Endodermal cell (in vitro differentiated cells): ENCODE measurements around the gene TPBGL. TPM values are rescaled to one million over a fixed set of nuclear protein-coding genes. Genes with fewer than 3 reads are reported as not detected.

ENCODE experiments used
- DNase-seq: peaks from one replicate; pipeline ENCODE4 v3.0.0-alpha.2; 2017
- H3K27ac ChIP-seq: 2 replicates; pipeline ENCODE4 v1.5.1; 2013; ENCODE audit warnings: mild to moderate bottlenecking, low read depth, low read length, moderate library complexity
- H3K27me3 ChIP-seq: 2 replicates; pipeline ENCODE4 v1.6.1; 2013; ENCODE audit warnings: mild to moderate bottlenecking, low read length, moderate library complexity; ENCODE audit not compliant: insufficient read depth, control insufficient read depth, poor library complexity, severe bottlenecking
- H3K36me3 ChIP-seq: 2 replicates; pipeline ENCODE4 v1.7.0; 2013; ENCODE audit warnings: mild to moderate bottlenecking, low read length, moderate library complexity; ENCODE audit not compliant: control insufficient read depth, insufficient read depth
- H3K4me1 ChIP-seq: one replicate; pipeline ENCODE4 v1.7.0; 2013; ENCODE audit warnings: low read length; ENCODE audit not compliant: control insufficient read depth, insufficient read depth
- H3K4me3 ChIP-seq: 2 replicates; pipeline ENCODE4 v1.5.1; 2013; ENCODE audit warnings: mild to moderate bottlenecking, low read length, moderate library complexity
- H3K9ac ChIP-seq: 2 replicates; pipeline ENCODE4 v1.6.1; 2013; ENCODE audit warnings: mild to moderate bottlenecking, low read length, moderate library complexity; ENCODE audit not compliant: poor library complexity, severe bottlenecking; ENCODE audit errors: extremely low read depth
- H3K9me3 ChIP-seq: 2 replicates; pipeline ENCODE4 v1.6.1; 2013; ENCODE audit warnings: mild to moderate bottlenecking, low read length, moderate library complexity; ENCODE audit not compliant: control insufficient read depth
- H3K27ac Mint-ChIP-seq: 2 replicates; pipeline ENCODE4 v1.8.0; 2020; ENCODE audit warnings: mixed read lengths
- H3K27me3 Mint-ChIP-seq: 2 replicates; pipeline ENCODE4 v1.8.0; 2021; ENCODE audit warnings: mild to moderate bottlenecking, mixed read lengths; ENCODE audit not compliant: insufficient read depth
- H3K36me3 Mint-ChIP-seq: 2 replicates; pipeline ENCODE4 v1.8.0; 2020; ENCODE audit warnings: low read depth, mixed read lengths
- H3K4me1 Mint-ChIP-seq: 2 replicates; pipeline ENCODE4 v1.8.0; 2020; ENCODE audit warnings: mixed read lengths
- H3K4me3 Mint-ChIP-seq: 2 replicates; pipeline ENCODE4 v1.8.0; 2020; ENCODE audit warnings: mild to moderate bottlenecking, moderate library complexity, mixed read lengths
- H3K9me3 Mint-ChIP-seq: 2 replicates; pipeline ENCODE4 v1.8.0; 2020; ENCODE audit warnings: mild to moderate bottlenecking, mixed read lengths
- CTCF ChIP-seq: fragments of 200-600 bp; sonication (generic); conservative IDR thresholded peaks from 2 replicates; pipeline ENCODE4 v1.5.0; 2021; ENCODE audit warnings: antibody characterized with exemption, mild to moderate bottlenecking
- WGBS, 2 experiments: methylation state at CpG; one replicate each; pipeline versions ENCODE4 v1.1.5 to v1.1.7; 2013; ENCODE audit warnings: missing lambda C conversion rate in 2 of 2, mixed read lengths in 1 of 2; ENCODE audit not compliant: insufficient coverage in 1 of 2, insufficient read length in 1 of 2; 5-methylcytosine and 5-hydroxymethylcytosine counted together
- total RNA-seq, 2 donors: library from RNA; stranded (reverse); fragmentation: NEBNext Ultra II Directional in 1 of 2; extraction: Animal tissue kit (Norgen Biotek cat#: 25700) in 1 of 2; gene quantifications; 2 replicates in 1 of 2; 3 replicates in 1 of 2; pipeline ENCODE4 v1.2.1, GENCODE V29; 2021

The TPBGL gene
- total RNA-seq, 2 donors from 2014 or later = 0.13 TPM; not detected in 1

GRCh38 chr11:75262436-75262835, 21.9 kb downstream of the TPBGL start:
- Mint-ChIP-seq H3K27me3 (peaks cover 16% of the 10 kb centered on the region), H3K36me3 (peaks cover 19% of the 10 kb centered on the region), H3K27ac (no peak overlapping the region), H3K4me3 (no peak overlapping the region), H3K9me3 (no peaks in the 10 kb centered on the region), H3K4me1 (peaks cover 3% of the 10 kb centered on the region)
- no peaks in the 10 kb centered on the region for H3K4me1 ChIP-seq
- peak; percentile 58 for DNase-seq
- H3K4me3 ChIP-seq = no peak overlapping the region
- no peak for TF ChIP-seq CTCF
- no peaks in the 10 kb centered on the region for H3K9me3 ChIP-seq
- H3K9ac ChIP-seq = no peak overlapping the region
- 89% methylated on average over 4 of the region's 4 CpGs for WGBS, 2 experiments
- H3K27ac ChIP-seq = no peak overlapping the region
- peaks cover 22% of the 10 kb centered on the region for H3K36me3 ChIP-seq
- H3K27me3 ChIP-seq = peaks cover 7% of the 10 kb centered on the region

DNA sequence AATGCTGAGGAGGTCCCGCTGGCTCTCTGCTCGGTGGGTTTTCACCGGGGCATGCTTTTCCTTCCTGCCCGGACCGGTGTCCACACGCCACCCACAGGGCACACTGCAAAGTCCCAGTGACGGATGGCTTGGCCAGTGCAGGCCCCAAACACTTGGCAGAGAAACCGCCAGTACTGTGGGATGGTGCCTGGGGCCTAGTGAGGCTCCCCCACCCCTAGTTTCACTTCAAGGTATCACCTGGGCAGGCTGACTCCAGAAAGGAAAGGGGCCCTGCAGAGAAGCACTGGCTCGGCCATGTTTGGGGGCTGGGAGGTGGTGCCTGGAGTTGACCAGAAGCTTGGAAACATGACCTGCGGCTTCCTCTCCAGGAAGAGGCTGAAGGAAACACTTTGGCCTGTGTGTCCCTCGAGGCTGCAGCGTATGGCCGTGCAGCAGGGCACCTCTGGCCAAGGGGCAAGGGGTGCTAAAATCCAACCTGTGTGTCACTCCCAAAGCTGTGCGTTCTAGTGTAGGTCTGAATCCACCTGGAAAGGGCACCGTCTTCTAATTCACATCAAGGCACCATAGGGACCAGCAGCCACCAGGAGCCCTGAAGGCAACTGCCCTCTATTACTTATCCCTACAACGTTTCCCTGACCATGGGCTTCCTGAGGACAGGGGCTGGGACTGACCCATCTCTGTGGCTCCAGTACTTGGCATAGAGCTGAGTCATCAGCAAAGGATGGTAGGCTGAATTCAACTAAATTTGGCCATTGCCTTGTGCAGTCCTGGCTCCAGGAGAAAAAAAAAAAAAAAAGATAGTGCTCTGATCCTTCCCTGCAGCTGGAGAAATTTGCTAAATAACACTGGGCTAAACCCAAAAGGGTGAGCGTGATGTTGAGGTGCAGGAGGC, 22.6 kb downstream of the TPBGL start:
- Mint-ChIP-seq H3K4me3 (no peak overlapping the region), H3K27me3 (peaks cover 10% of the 10 kb centered on the region), H3K9me3 (no peaks in the 10 kb centered on the region), H3K36me3 (peaks cover 24% of the 10 kb centered on the region), H3K4me1 (peaks cover 3% of the 10 kb centered on the region), H3K27ac (no peak overlapping the region)
- no peak overlapping the region for H3K9ac ChIP-seq
- H3K27ac ChIP-seq = no peak overlapping the region
- H3K9me3 ChIP-seq = no peaks in the 10 kb centered on the region
- TF ChIP-seq CTCF = no peak
- no peaks in the 10 kb centered on the region for H3K4me1 ChIP-seq
- 90 to 92% methylated on average over 8 to 17 of the region's 17 CpGs for WGBS, 2 experiments
- DNase-seq = peak; percentile 72
- H3K27me3 ChIP-seq = no peaks in the 10 kb centered on the region
- peaks cover 25% of the 10 kb centered on the region for H3K36me3 ChIP-seq
- H3K4me3 ChIP-seq = no peak overlapping the region

GRCh38 chr11:75263944-75264349, 23.4 kb downstream of the TPBGL start:
- WGBS, 2 experiments = 94 to 95% methylated on average over 4 of the region's 4 CpGs
- Histone ChIP-seq H3K4me3 (no peak overlapping the region), H3K9ac (no peak overlapping the region), H3K4me1 (no peaks in the 10 kb centered on the region), H3K27me3 (no peaks in the 10 kb centered on the region), H3K36me3 (peaks cover 27% of the 10 kb centered on the region), H3K9me3 (no peaks in the 10 kb centered on the region), H3K27ac (no peak overlapping the region)
- Mint-ChIP-seq H3K4me1 (peaks cover 3% of the 10 kb centered on the region), H3K27ac (no peak overlapping the region), H3K9me3 (no peaks in the 10 kb centered on the region), H3K4me3 (no peak overlapping the region), H3K36me3 (peaks cover 24% of the 10 kb centered on the region), H3K27me3 (peaks cover 4% of the 10 kb centered on the region)
- no peak for TF ChIP-seq CTCF
- DNase-seq = peak; percentile 54
